ENCODE measurements around the gene PACS2.

The PACS2 gene

GRCh38 chr14:105340821-105341733, 26.5 kb downstream of the PACS2 start:
- H3K36me3 Mint-ChIP-seq (ENCODE audit: low read depth) = no peaks in the 10 kb centered on the region
- peaks cover 8% of the 10 kb centered on the region for H3K4me1 Mint-ChIP-seq (ENCODE audit: low read depth)
- H3K27me3 Mint-ChIP-seq = no peaks in the 10 kb centered on the region
- H3K27ac Mint-ChIP-seq = no peak overlapping the region
- H3K4me3 Mint-ChIP-seq = no peak overlapping the region
- no peaks in the 10 kb centered on the region for H3K9me3 Mint-ChIP-seq

- no peaks in the 10 kb centered on the region for H3K9me3 Mint-ChIP-seq
- no peaks in the 10 kb centered on the region for H3K36me3 Mint-ChIP-seq (ENCODE audit: low read depth)
- H3K4me1 Mint-ChIP-seq (ENCODE audit: low read depth) = peaks cover 8% of the 10 kb centered on the region
- no peak overlapping the region for H3K4me3 Mint-ChIP-seq
- no peaks in the 10 kb centered on the region for H3K27me3 Mint-ChIP-seq
- H3K27ac Mint-ChIP-seq = no peak overlapping the region
Measured at GRCh38 chr14:105343194-105343593, 28.6 kb downstream of the PACS2 start.

DNA sequence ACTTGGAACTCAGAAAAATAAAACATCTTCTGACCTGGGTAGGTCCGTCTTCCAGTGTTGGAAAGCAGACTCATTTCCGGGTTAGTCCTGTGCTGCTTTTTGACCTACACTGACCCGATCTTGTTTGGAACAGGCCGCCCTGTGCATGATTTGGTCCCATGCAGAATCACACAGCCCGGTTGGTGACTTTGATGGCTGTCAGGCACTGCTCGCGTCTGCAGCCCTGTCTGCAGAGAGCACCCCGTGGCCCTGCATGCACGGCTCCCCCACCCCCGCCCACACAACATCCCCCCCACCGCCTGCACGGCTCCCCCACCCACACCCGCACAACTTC, 31.6 kb downstream of the PACS2 start:
- Mint-ChIP-seq H3K4me1 (ENCODE audit: low read depth) (peaks cover 3% of the 10 kb centered on the region), H3K9me3 (no peaks in the 10 kb centered on the region), H3K27ac (no peak overlapping the region), H3K4me3 (no peak overlapping the region), H3K36me3 (ENCODE audit: low read depth) (no peaks in the 10 kb centered on the region), H3K27me3 (no peaks in the 10 kb centered on the region)

DNA sequence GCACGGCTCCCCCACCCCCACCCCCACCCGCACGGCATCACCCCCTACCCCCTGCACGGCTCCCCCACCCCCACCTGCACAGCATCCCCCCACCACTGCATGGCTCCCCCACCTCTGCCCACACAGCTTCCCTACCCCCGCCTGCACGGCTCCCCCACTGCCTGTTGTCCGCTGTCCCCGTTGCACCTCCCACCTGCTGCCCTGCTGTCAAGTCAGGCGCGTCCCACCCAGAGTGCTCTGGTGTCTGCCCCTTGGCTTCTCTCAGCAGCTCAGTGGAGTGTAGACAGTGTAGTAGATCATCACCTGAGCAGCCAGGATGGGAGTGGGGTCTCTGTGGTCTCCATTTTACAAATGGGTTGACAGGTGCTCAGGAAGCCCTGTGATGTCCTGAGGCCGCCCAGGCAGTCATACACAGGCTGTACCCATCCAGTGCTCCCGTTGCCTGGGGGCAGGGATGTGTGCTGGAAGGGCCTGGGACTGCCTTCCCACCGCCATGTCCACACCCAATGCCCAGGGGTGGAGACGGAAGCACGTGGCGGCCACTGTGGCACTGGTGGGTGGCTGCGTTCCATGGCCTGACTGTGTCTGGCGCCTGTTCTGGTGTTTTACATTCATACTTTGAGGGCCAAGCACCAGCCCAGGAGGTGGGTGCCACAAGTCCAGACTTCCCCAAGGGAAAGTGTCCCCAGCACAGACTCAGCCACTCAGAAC, 32.5 kb downstream of the PACS2 start:
- no peaks in the 10 kb centered on the region for H3K9me3 Mint-ChIP-seq
- H3K27me3 Mint-ChIP-seq = no peaks in the 10 kb centered on the region
- no peaks in the 10 kb centered on the region for H3K36me3 Mint-ChIP-seq (ENCODE audit: low read depth)
- H3K4me3 Mint-ChIP-seq = no peak overlapping the region
- no peak overlapping the region for H3K27ac Mint-ChIP-seq
- H3K4me1 Mint-ChIP-seq (ENCODE audit: low read depth) = no peaks in the 10 kb centered on the region

DNA sequence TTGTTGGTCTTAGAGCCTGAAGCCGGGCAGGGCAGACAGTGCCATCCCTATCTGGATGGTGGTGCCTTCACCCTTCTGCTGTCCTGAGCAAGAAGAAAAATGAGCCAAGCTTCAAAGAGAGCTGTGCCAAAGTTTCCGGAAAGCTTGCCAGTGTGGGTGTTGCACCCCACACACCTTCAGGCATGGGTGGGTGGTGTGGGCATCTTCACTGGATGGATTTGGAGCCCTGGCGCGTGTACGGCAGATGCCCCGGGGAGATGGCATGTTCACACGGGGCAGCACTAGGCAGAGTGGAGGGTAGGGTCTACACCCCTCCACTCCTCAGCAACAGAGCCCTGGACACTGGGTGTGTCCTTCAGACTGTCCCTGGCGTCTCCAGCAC, 33.0 kb downstream of the PACS2 start:
- Mint-ChIP-seq H3K9me3 (no peaks in the 10 kb centered on the region), H3K4me1 (ENCODE audit: low read depth) (no peaks in the 10 kb centered on the region), H3K27ac (no peak overlapping the region), H3K4me3 (no peak overlapping the region), H3K27me3 (no peaks in the 10 kb centered on the region), H3K36me3 (ENCODE audit: low read depth) (no peaks in the 10 kb centered on the region)

- Mint-ChIP-seq H3K36me3 (ENCODE audit: low read depth) (no peaks in the 10 kb centered on the region), H3K4me1 (ENCODE audit: low read depth) (no peaks in the 10 kb centered on the region), H3K27me3 (no peaks in the 10 kb centered on the region), H3K9me3 (no peaks in the 10 kb centered on the region), H3K27ac (no peak overlapping the region), H3K4me3 (no peak overlapping the region)
Measured at GRCh38 chr14:105348169-105348944, 33.8 kb downstream of the PACS2 start.

DNA sequence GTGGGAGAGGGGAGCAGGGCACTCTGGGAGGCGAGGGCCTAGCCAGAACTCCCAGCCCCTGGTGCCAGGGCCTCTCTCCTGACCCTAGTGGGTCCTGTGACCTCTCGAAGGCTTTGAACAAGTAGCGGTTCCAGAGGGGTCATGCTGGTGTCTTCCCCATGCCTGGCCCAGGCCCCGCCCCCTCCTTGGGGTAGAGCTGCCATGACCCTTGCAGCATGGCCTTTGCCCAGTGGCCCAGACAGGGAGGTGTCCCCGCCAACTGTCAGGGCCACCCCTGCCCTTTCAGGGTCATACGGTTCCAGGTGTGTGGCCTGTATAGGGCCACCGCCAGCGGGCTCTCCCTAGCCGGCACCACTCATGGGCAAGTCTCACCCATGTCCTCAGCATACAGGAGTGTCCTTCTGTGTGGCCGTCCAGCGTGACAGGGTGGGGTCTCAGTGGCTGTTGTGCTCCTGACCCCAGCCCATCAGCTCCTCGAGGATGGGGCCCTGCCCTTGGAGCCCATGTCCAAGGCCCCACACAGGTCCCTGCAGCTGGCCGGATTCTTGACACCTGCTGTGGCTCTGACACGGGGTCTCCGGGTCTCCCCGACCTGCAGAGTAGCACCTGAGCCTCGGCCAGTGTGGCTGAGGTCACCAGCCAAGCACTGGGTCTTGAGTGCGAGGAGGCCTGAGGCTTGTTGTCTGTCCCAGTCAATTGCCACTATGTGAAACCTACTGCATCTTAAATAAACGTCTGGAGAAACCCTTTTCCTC, 34.6 kb downstream of the PACS2 start:
- H3K4me3 Mint-ChIP-seq = no peak overlapping the region
- no peaks in the 10 kb centered on the region for H3K9me3 Mint-ChIP-seq
- no peaks in the 10 kb centered on the region for H3K27me3 Mint-ChIP-seq
- H3K27ac Mint-ChIP-seq = no peak overlapping the region
- no peaks in the 10 kb centered on the region for H3K36me3 Mint-ChIP-seq (ENCODE audit: low read depth)
- no peaks in the 10 kb centered on the region for H3K4me1 Mint-ChIP-seq (ENCODE audit: low read depth)

- H3K4me3 Mint-ChIP-seq = no peak overlapping the region
- no peaks in the 10 kb centered on the region for H3K27me3 Mint-ChIP-seq
- no peak overlapping the region for H3K27ac Mint-ChIP-seq
- H3K36me3 Mint-ChIP-seq (ENCODE audit: low read depth) = no peaks in the 10 kb centered on the region
- H3K4me1 Mint-ChIP-seq (ENCODE audit: low read depth) = no peaks in the 10 kb centered on the region
- no peaks in the 10 kb centered on the region for H3K9me3 Mint-ChIP-seq
Measured at GRCh38 chr14:105349992-105350391, 35.4 kb downstream of the PACS2 start.

GRCh38 chr14:105350450-105351244, 36.1 kb downstream of the PACS2 start:
- Mint-ChIP-seq H3K27ac (no peak overlapping the region), H3K36me3 (ENCODE audit: low read depth) (no peaks in the 10 kb centered on the region), H3K27me3 (no peaks in the 10 kb centered on the region)

GRCh38 chr14:105351410-105351809, 36.9 kb downstream of the PACS2 start:
- H3K4me3 Mint-ChIP-seq = no peak overlapping the region
- no peaks in the 10 kb centered on the region for H3K36me3 Mint-ChIP-seq (ENCODE audit: low read depth)
- H3K27ac Mint-ChIP-seq = no peak overlapping the region

More at GRCh38 chr14:105350450-105351244, 36.1 kb downstream of the PACS2 start:
- no peaks in the 10 kb centered on the region for H3K4me1 Mint-ChIP-seq (ENCODE audit: low read depth)
- H3K4me3 Mint-ChIP-seq = no peak overlapping the region
- no peaks in the 10 kb centered on the region for H3K9me3 Mint-ChIP-seq

DNA sequence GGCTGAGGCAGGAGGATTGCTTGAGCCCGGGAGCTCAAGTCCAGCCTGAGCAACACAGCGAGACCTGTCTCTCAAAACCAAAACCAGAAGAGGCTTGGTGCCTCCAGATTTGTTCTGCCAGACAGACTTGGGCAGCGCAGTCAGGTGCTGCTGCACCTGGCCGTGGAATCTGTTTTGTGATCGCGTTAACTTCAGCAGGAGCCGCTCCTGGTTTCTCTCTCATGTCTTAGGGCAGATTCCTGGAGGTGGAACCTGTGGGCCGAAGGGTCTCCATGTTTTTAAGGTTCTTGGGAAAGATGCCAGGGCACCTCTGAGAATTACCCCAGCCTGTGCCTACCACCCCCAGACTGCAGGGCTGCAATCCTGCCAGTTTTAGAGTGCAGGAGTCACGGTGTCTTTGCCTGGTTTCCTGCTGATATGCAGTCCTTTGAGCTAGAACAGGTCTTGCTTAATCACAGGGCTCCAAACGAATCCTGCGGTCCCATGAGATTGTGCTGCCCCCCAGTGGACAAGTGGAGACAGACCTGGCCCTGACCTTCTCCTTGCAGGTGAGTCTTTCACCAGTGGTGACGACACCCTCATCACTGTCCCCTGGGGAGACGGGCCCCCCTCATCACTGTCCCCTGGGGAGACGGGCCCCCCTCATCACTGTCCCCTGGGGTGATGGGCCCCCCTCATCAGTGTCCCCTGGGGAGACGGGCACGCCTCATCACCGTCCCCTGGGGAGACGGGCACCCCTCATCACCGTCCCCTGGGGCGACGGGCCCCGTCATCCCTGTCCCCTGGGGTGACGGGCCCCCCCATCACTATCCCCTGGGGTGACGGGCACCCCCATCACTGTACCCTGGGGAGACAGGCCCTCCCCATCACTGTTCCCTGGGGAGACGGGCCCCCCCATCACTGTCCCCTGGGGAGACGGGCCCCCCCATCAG, 37.6 kb downstream of the PACS2 start:
- H3K36me3 Mint-ChIP-seq (ENCODE audit: low read depth) = no peaks in the 10 kb centered on the region
- H3K4me1 Mint-ChIP-seq (ENCODE audit: low read depth) = no peaks in the 10 kb centered on the region
- H3K9me3 Mint-ChIP-seq = no peaks in the 10 kb centered on the region
- no peak overlapping the region for H3K4me3 Mint-ChIP-seq
- H3K27me3 Mint-ChIP-seq = no peaks in the 10 kb centered on the region
- no peak overlapping the region for H3K27ac Mint-ChIP-seq

More at GRCh38 chr14:105351410-105351809, 36.9 kb downstream of the PACS2 start:
- Mint-ChIP-seq H3K27me3 (no peaks in the 10 kb centered on the region), H3K4me1 (ENCODE audit: low read depth) (no peaks in the 10 kb centered on the region), H3K9me3 (no peaks in the 10 kb centered on the region)

- Mint-ChIP-seq H3K4me3 (no peak overlapping the region), H3K4me1 (ENCODE audit: low read depth) (no peaks in the 10 kb centered on the region), H3K27me3 (no peaks in the 10 kb centered on the region), H3K36me3 (ENCODE audit: low read depth) (no peaks in the 10 kb centered on the region), H3K9me3 (no peaks in the 10 kb centered on the region), H3K27ac (no peak overlapping the region)
Measured at GRCh38 chr14:105353136-105353535, 38.6 kb downstream of the PACS2 start.

DNA sequence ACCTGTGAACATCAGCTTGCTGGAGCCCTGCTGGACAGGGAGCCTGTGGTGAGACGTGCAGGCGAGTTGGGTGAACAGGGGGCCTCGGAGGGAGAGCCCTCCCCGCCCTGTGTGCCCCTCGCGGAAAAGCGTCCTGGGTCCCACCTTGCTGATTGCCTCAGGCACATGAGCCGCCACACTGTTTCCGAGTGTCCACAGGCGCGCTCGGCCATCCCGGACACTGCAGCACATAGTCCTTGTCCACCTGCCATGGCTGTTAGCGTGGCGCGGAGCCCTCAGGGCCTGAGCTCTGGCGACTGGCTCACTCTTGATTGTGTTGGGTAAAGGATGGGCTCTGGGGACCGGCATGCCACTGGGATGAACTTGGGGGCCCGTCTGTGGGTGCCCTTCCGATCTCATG, 40.0 kb downstream of the PACS2 start:
- Mint-ChIP-seq H3K27ac (no peak overlapping the region), H3K4me3 (no peak overlapping the region), H3K27me3 (no peaks in the 10 kb centered on the region), H3K36me3 (ENCODE audit: low read depth) (no peaks in the 10 kb centered on the region), H3K4me1 (ENCODE audit: low read depth) (no peaks in the 10 kb centered on the region), H3K9me3 (no peaks in the 10 kb centered on the region)
